IMR-90 (cell line): ENCODE measurements around the gene RAD21L1. TPM values are rescaled to one million over a fixed set of nuclear protein-coding genes. Genes with fewer than 3 reads are reported as not detected.
A peak's percentile ranks its signal among the peaks of the same experiment; 100 is the strongest.

Experiments
- ATAC-seq: fragments of 200-7000 bp; cut with Tn5 transposase; 2 replicates; pipeline ENCODE4 v1.9.1; 2020; ENCODE audit warnings: low read depth, mild to moderate bottlenecking, moderate library complexity
- BruUV-seq: library from RNA; stranded (reverse); fragments of 400-500 nt; replicated peaks from 2 replicates; lab custom pipeline; 2021; lab: Mats Ljungman, UMichigan
- CTCF ChIA-PET: fragments of 300-600 bp; formaldehyde crosslinking; extraction: SDS; loops from one replicate; lab custom pipeline; 2021; ENCODE audit warnings: antibody characterized with exemption; lab: Yijun Ruan, JAX
- POLR2A ChIA-PET: fragments of 300-600 bp; sonication (Branson Sonifier 250); formaldehyde crosslinking; loops from one replicate; lab custom pipeline; 2022; ENCODE audit warnings: antibody characterized with exemption; ENCODE audit not compliant: unreplicated experiment; lab: Charles Lee
- DNase-seq: peaks from one replicate; pipeline ENCODE4 v3.0.0; 2013
- H2AFZ ChIP-seq: replicated peaks from 2 replicates; pipeline ENCODE3; 2013; ENCODE audit warnings: low read length, mild to moderate bottlenecking; ENCODE audit not compliant: poor library complexity
- H2AK5ac ChIP-seq: 2 replicates; pipeline ENCODE4 v1.6.1; 2013; ENCODE audit warnings: low read depth, low read length, inconsistent platforms
- H2AK9ac ChIP-seq: replicated peaks from 2 replicates; pipeline ENCODE3; 2013; ENCODE audit warnings: mild to moderate bottlenecking, low read depth, low read length, moderate library complexity; ENCODE audit not compliant: poor library complexity
- H2BK120ac ChIP-seq: 2 replicates; pipeline ENCODE4 v1.6.1; 2013; ENCODE audit warnings: low read depth, low read length, inconsistent platforms
- H2BK15ac ChIP-seq: 3 replicates; pipeline ENCODE4 v1.6.1; 2013; ENCODE audit warnings: low read depth, low read length, inconsistent platforms
- H2BK20ac ChIP-seq: 2 replicates; pipeline ENCODE4 v1.6.1; 2013; ENCODE audit warnings: low read depth, mild to moderate bottlenecking, inconsistent platforms, low read length, moderate library complexity
- H2BK5ac ChIP-seq: 2 replicates; pipeline ENCODE4 v1.6.1; 2013; ENCODE audit warnings: mild to moderate bottlenecking, low read depth, low read length, inconsistent platforms; ENCODE audit not compliant: poor library complexity, severe bottlenecking
- H3K14ac ChIP-seq: replicated peaks from 2 replicates; pipeline ENCODE4 v1.6.1; 2013; ENCODE audit warnings: low read depth, low read length, inconsistent platforms
- H3K18ac ChIP-seq: 2 replicates; pipeline ENCODE4 v1.6.1; 2013; ENCODE audit warnings: low read depth, low read length, control low read depth
- H3K23ac ChIP-seq: 2 replicates; pipeline ENCODE4 v1.6.1; 2013; ENCODE audit warnings: low read depth, low read length, inconsistent platforms
- H3K27ac ChIP-seq: 2 replicates; pipeline ENCODE4 v1.5.1; 2013; ENCODE audit warnings: mild to moderate bottlenecking, control low read depth, low read length; ENCODE audit not compliant: insufficient read depth
- H3K27me3 ChIP-seq: 2 replicates; pipeline ENCODE4 v1.6.1; 2013; ENCODE audit warnings: low read length; ENCODE audit not compliant: control insufficient read depth, insufficient read depth
- H3K36me3 ChIP-seq: 2 replicates; pipeline ENCODE4 v1.6.1; 2013; ENCODE audit warnings: low read length, mixed read lengths; ENCODE audit not compliant: control insufficient read depth, insufficient read depth
- H3K4ac ChIP-seq: 2 replicates; pipeline ENCODE4 v1.6.1; 2013; ENCODE audit warnings: low read depth, low read length, inconsistent platforms
- H3K4me1 ChIP-seq: 2 replicates; pipeline ENCODE4 v1.6.1; 2013; ENCODE audit warnings: low read length, mixed read lengths; ENCODE audit not compliant: control insufficient read depth, insufficient read depth
- H3K4me2 ChIP-seq: 2 replicates; pipeline ENCODE4 v1.6.1; 2013; ENCODE audit warnings: low read depth, mild to moderate bottlenecking, control low read depth, low read length, moderate library complexity
- H3K4me3 ChIP-seq: 2 replicates; pipeline ENCODE4 v1.5.1; 2013; ENCODE audit warnings: low read depth, mild to moderate bottlenecking, control low read depth, low read length, moderate library complexity; ENCODE audit not compliant: insufficient read depth
- H3K56ac ChIP-seq: 2 replicates; pipeline ENCODE4 v1.6.1; 2013; ENCODE audit warnings: low read length, inconsistent platforms; ENCODE audit not compliant: insufficient read depth; ENCODE audit errors: extremely low read depth
- H3K79me1 ChIP-seq, 2 experiments: 2 replicates each; pipeline ENCODE4 v1.6.1; 2013; ENCODE audit warnings: low read length in 2 of 2, inconsistent platforms in 1 of 2, low read depth in 1 of 2
- H3K9ac ChIP-seq: 2 replicates; pipeline ENCODE4 v1.6.1; 2013; ENCODE audit warnings: low read depth, low read length, control low read depth
- H3K9me1 ChIP-seq: 2 replicates; pipeline ENCODE4 v1.6.1; 2013; ENCODE audit warnings: low read length, inconsistent platforms; ENCODE audit not compliant: insufficient read depth
- H3K9me3 ChIP-seq: 2 replicates; pipeline ENCODE4 v1.6.1; 2013; ENCODE audit warnings: low read length; ENCODE audit not compliant: control insufficient read depth, insufficient read depth
- H4K20me1 ChIP-seq: 2 replicates; pipeline ENCODE4 v1.6.1; 2013; ENCODE audit warnings: low read length, inconsistent platforms; ENCODE audit not compliant: insufficient read depth
- H4K5ac ChIP-seq: 2 replicates; pipeline ENCODE4 v1.6.1; 2013; ENCODE audit warnings: mild to moderate bottlenecking, low read depth, low read length, control low read depth
- H4K8ac ChIP-seq, 2 experiments: 2 replicates each; pipeline ENCODE4 v1.6.1; 2013; ENCODE audit warnings: low read depth in 2 of 2, low read length in 2 of 2, control low read depth in 1 of 2, inconsistent platforms in 1 of 2
- H4K91ac ChIP-seq: 2 replicates; pipeline ENCODE4 v1.6.1; 2013; ENCODE audit warnings: low read depth, low read length, inconsistent platforms; ENCODE audit not compliant: insufficient read depth
- MAFK ChIP-seq: IDR thresholded peaks from 2 replicates; pipeline ENCODE4 v1.6.1; 2012; ENCODE audit warnings: low read depth, low read length, improper control_type of control experiment
- MXI1 ChIP-seq: IDR thresholded peaks from 2 replicates; pipeline ENCODE4 v1.6.1; 2012; ENCODE audit warnings: low read depth, mild to moderate bottlenecking, low read length, moderate library complexity, borderline replicate concordance
- WGBS, 2 experiments: methylation state at CpG; one replicate each; pipeline versions ENCODE4 v1.1.5 to v1.1.7; 2013; ENCODE audit warnings: missing lambda C conversion rate in 2 of 2; ENCODE audit not compliant: insufficient read length in 1 of 2; ENCODE audit errors: extremely low coverage in 2 of 2; 5-methylcytosine and 5-hydroxymethylcytosine counted together
- dilution Hi-C: fragments of 300-500 bp; cut with HindIII; formaldehyde crosslinking; loops from one replicate; pipeline ENCODE4 v1.14.3; 2018; ENCODE audit warnings: low sequenced_read_pairs; ENCODE audit not compliant: unreplicated experiment
- in situ Hi-C: fragments of 300-500 bp; cut with MboI; formaldehyde crosslinking; loops from 3 replicates; pipeline ENCODE4 v1.14.3; 2019; ENCODE audit warnings: low sequenced_read_pairs, inconsistent platforms, mixed read lengths
- intact Hi-C: fragments of 100-400 bp; cut with micrococcal nuclease; formaldehyde crosslinking; loops from 2 replicates; pipeline ENCODE4 v1.10.0; 2022
- polyA plus RNA-seq, 3 experiments: library from polyadenylated mRNA; depleted of rRNA; stranded (reverse); fragments of >200 nt; gene quantifications; 2 replicates each; pipeline ENCODE4 v1.2.3, GENCODE V29; 2012; ENCODE audit warnings: low replicate concordance in 1 of 3
- total RNA-seq: library from RNA; depleted of rRNA; stranded (reverse); fragments of >200 nt; gene quantifications from 2 replicates; pipeline ENCODE4 v1.2.3, GENCODE V29; 2012

Gene RAD21L1
- total and polyA plus RNA-seq, 2 of the 4 experiments (the other 2 are of a cell fraction) = not detected

GRCh38 chr20:1300083-1300840 lies 74.4 kb downstream of the RAD21L1 start:
- CTCF ChIA-PET = interaction anchor here (0.6 kb wide), 1 partner anchor 16 kb away, joined by 4 read pairs; no protein-coding TSS in a partner anchor
- in situ Hi-C loops = no loop called here
- BruUV-seq = no TSS peak

More at GRCh38 chr20:1300083-1300840, 74.4 kb downstream of the RAD21L1 start:
- H3K9ac ChIP-seq = no peak overlapping the region
- peak overlapping the region; percentile 53 for H3K4ac ChIP-seq
- no peak overlapping the region for H3K4me3 ChIP-seq
- H3K4me1 ChIP-seq = peaks cover 8% of the 10 kb centered on the region
- H3K27me3 ChIP-seq = no peaks in the 10 kb centered on the region
- H3K23ac ChIP-seq = no peak overlapping the region
- H3K27ac ChIP-seq = no peak overlapping the region
- H3K79me1 ChIP-seq = peaks cover 0 to 8% of the 10 kb centered on the region in 2 experiments; a peak in 1 of 4 replicates
- no peaks in the 10 kb centered on the region for H3K9me3 ChIP-seq
- WGBS, 2 experiments = no CpG with 5 or more reads among the region's 18 CpGs
- peaks cover 11% of the 10 kb centered on the region for H3K36me3 ChIP-seq
- no peak overlapping the region for H2BK5ac ChIP-seq
- no peak overlapping the region for H3K4me2 ChIP-seq
- peak overlapping the region; percentile 27; the same call in 1 of the 2 replicates for H2AK5ac ChIP-seq
- ATAC-seq = no peak
- peak overlapping the region; percentile 54; the same call in 1 of the 2 replicates for H3K14ac ChIP-seq
- no peak overlapping the region for H4K5ac ChIP-seq
- no peak overlapping the region for H2AFZ ChIP-seq
- no peak overlapping the region for H2BK20ac ChIP-seq
- no peak overlapping the region for H3K56ac ChIP-seq
- H3K9me1 ChIP-seq = peaks cover 26% of the 10 kb centered on the region
- H4K20me1 ChIP-seq = no peaks in the 10 kb centered on the region
- dilution Hi-C loops (no loop called here), intact Hi-C loops (no loop called here)
- no peak for TF ChIP-seq MXI1
- TF ChIP-seq MAFK = no peak
- no peak overlapping the region for H3K18ac ChIP-seq
- POLR2A ChIA-PET = no interaction called here
- H4K91ac ChIP-seq = peak overlapping the region; percentile 54; the same call in 1 of the 2 replicates
- 0 out of 2 replicates have a peak overlapping the region, but pooled peaks have one; percentile 4 for H2BK120ac ChIP-seq
- peak overlapping the region in 1 of 2 experiments; percentile 41; a peak in 2 of 4 replicates for H4K8ac ChIP-seq
- H2AK9ac ChIP-seq = peak overlapping the region; percentile 83
- DNase-seq = no peak
- no peak overlapping the region for H2BK15ac ChIP-seq
